Measurements from ENCODE around the gene STXBP5L. TPM values are rescaled to one million over a fixed set of nuclear protein-coding genes. Genes with fewer than 3 reads are reported as not detected.
A peak's percentile ranks its signal among the peaks of the same experiment; 100 is the strongest.

Gene STXBP5L
- polyA plus RNA-seq, 2 of the 4 experiments (the other 2 are of a cell fraction): 0.08 TPM; not detected in 1

DNA sequence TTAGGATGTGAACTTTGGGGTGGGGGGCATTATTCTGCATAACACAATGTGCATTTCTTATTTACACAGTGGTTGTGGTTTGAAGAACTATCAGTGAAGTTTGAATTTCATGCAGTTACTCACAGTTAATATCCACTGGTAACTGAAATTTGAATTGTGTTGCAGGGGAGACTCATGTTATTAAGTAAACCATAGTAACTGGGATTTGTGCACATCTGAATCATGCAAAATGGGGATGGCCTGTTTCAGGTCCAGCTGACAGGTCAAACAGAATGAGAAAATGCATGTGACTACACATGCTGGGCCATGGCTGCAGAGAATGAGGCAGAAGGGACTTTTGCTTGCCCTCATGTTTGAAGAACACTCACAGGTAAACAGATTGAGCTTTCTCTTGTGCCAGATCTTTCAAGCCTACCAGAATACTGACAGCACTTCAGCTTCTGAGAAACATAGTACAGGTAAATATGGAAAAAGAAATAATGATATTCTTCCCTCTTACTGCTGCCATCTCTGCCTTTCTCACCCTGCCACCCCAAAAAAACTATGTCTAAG lies 522.7 kb downstream of the STXBP5L start:
- ATAC-seq (no peak), FAIRE-seq (no peak), DNase-seq (ENCODE audit: low read depth in 1 of 2, low spot score in 1 of 2) (no peak)
- H3K27ac ChIP-seq: no peak overlapping the region
- H3K9me3 ChIP-seq: no peaks in the 10 kb centered on the region
- ChIA-PET POLR2A (no interaction called here), CTCF (no interaction called here)
- no peak overlapping the region for H3K4me3 ChIP-seq
- TF ChIP-seq, protein P1, sequence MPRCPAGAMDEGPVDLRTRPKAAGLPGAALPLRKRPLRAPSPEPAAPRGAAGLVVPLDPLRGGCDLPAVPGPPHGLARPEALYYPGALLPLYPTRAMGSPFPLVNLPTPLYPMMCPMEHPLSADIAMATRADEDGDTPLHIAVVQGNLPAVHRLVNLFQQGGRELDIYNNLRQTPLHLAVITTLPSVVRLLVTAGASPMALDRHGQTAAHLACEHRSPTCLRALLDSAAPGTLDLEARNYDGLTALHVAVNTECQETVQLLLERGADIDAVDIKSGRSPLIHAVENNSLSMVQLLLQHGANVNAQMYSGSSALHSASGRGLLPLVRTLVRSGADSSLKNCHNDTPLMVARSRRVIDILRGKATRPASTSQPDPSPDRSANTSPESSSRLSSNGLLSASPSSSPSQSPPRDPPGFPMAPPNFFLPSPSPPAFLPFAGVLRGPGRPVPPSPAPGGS (IDR thresholded peaks at IDR 0.05): no peak
- TF ChIP-seq CBX2 (IDR thresholded peaks at IDR 0.05; ENCODE audit: borderline replicate concordance, low read depth) (no peak), FOSL2 (IDR thresholded peaks at IDR 0.05) (no peak), FOSL2 (CRISPR knock-in tag; IDR thresholded peaks at IDR 0.05) (no peak), FOSB (CRISPR knock-in tag; IDR thresholded peaks at IDR 0.05) (no peak), NFE2L2 (conservative IDR thresholded peaks at IDR 0.05; ENCODE audit: low read length) (no peak)
- TF ChIP-seq, protein P2, sequence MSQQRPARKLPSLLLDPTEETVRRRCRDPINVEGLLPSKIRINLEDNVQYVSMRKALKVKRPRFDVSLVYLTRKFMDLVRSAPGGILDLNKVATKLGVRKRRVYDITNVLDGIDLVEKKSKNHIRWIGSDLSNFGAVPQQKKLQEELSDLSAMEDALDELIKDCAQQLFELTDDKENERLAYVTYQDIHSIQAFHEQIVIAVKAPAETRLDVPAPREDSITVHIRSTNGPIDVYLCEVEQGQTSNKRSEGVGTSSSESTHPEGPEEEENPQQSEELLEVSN (IDR thresholded peaks at IDR 0.05; ENCODE audit: borderline replicate concordance, low read depth): no peak
- TF ChIP-seq, protein P3, sequence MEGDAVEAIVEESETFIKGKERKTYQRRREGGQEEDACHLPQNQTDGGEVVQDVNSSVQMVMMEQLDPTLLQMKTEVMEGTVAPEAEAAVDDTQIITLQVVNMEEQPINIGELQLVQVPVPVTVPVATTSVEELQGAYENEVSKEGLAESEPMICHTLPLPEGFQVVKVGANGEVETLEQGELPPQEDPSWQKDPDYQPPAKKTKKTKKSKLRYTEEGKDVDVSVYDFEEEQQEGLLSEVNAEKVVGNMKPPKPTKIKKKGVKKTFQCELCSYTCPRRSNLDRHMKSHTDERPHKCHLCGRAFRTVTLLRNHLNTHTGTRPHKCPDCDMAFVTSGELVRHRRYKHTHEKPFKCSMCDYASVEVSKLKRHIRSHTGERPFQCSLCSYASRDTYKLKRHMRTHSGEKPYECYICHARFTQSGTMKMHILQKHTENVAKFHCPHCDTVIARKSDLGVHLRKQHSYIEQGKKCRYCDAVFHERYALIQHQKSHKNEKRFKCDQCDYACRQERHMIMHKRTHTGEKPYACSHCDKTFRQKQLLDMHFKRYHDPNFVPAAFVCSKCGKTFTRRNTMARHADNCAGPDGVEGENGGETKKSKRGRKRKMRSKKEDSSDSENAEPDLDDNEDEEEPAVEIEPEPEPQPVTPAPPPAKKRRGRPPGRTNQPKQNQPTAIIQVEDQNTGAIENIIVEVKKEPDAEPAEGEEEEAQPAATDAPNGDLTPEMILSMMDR (IDR thresholded peaks at IDR 0.05): no peak
- TF ChIP-seq, protein P4, sequence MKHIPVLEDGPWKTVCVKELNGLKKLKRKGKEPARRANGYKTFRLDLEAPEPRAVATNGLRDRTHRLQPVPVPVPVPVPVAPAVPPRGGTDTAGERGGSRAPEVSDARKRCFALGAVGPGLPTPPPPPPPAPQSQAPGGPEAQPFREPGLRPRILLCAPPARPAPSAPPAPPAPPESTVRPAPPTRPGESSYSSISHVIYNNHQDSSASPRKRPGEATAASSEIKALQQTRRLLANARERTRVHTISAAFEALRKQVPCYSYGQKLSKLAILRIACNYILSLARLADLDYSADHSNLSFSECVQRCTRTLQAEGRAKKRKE (CRISPR knock-in tag; IDR thresholded peaks at IDR 0.05; ENCODE audit: low read depth): no peak
- H3K4me1 ChIP-seq: no peaks in the 10 kb centered on the region
- no peak overlapping the region for H3K4me2 ChIP-seq

DNA sequence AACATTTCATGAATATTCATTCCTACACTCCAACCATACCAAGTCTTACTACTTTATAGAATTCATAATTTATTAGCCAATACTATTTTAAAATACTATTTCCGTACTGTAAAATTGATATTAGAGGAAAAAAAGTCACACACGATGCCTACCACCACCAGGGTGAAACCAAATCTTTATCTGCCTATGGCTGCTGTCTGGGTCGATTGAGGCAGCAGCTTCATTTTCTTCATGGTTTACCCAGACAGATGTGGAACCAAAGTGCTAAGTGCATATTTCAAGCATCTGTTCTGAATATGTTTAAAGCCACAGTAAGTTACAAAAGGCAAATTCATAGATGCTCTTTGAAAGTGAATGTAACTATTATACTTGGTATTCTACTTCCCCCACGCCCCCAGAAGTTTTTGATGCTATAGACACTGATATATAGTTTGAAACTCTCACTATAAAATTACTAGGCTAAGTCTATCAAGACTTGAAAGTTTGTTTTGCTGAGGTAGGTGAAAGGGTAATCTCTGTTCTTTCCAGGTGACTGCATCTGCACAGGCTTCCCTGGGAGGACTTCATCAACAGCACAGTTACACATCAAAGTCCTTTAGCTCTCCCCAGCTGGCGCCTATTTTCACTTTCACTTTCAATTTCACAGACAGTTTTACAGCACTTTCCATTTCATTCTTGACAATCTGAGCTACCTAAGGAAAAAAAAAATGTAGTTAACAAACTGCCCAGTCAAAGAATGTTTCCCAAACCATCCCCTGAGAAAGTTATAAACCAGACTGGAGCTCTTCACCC lies 523.9 kb downstream of the STXBP5L start:
- H3K4me3 ChIP-seq: no peak overlapping the region
- no peak for TF ChIP-seq EP300 (IDR thresholded peaks at IDR 0.05)
- TF ChIP-seq PHF8 (IDR thresholded peaks at IDR 0.05; ENCODE audit: borderline replicate concordance, low read depth): no peak
- no peak for TF ChIP-seq CBX8 (IDR thresholded peaks at IDR 0.05)
- TF ChIP-seq FOSB (CRISPR knock-in tag; IDR thresholded peaks at IDR 0.05): no peak
- TF ChIP-seq ESRRA (IDR thresholded peaks at IDR 0.05; ENCODE audit: borderline replicate concordance, low read length): no peak
- no peak for TF ChIP-seq POLR2AphosphoS2 (conservative IDR thresholded peaks at IDR 0.05; ENCODE audit: low read length)
- FAIRE-seq (no peak), ATAC-seq (no peak), DNase-seq (ENCODE audit: low read depth in 1 of 2, low spot score in 1 of 2) (no peak)
- H3K4me1 ChIP-seq: no peaks in the 10 kb centered on the region
- POLR2A ChIA-PET: no interaction called here
- WGBS (ENCODE audit: missing lambda C conversion rate): 82% methylated on average over 5 of the region's 5 CpGs
- no peaks in the 10 kb centered on the region for H3K9me3 ChIP-seq
- H3K27ac ChIP-seq: no peak overlapping the region
- CTCF ChIA-PET: interaction anchor here (0.6 kb wide), 1 partner anchor 1528 kb away, joined by 3 read pairs; no protein-coding TSS in a partner anchor
- H3K4me2 ChIP-seq: 0 out of 3 replicates have a peak overlapping the region, but pooled peaks have one; percentile 4

DNA sequence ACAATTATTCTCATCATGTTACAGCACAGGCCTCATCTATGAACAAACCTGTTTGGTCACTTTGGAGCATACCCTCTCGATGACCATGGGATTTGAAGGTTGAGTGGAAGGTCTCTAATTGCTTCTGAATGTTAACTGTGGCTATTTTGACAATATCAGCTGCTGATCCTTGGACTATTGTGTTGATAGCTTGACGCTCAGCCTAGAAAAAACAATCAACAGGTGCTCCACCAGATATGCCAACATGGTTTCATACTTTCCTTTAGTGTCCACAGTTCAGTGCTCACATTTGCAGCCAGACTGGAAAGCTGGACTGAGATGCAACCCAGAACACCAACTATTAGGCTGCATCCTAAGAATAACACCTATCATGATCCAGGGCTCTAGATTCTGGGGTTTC lies 528.1 kb downstream of the STXBP5L start:
- Histone ChIP-seq H3K4me2 (no peak overlapping the region), H3K9me3 (no peaks in the 10 kb centered on the region), H3K4me3 (no peak overlapping the region), H3K4me1 (no peaks in the 10 kb centered on the region), H3K27ac (no peak overlapping the region)
- TF ChIP-seq EHMT2 (IDR thresholded peaks at IDR 0.05; ENCODE audit: low read depth) (no peak), HOXA7 (CRISPR knock-in tag; IDR thresholded peaks at IDR 0.05) (no peak), FOSB (CRISPR knock-in tag; IDR thresholded peaks at IDR 0.05) (no peak), ZFP36 (IDR thresholded peaks at IDR 0.05; ENCODE audit: borderline replicate concordance, partially characterized antibody) (no peak), EHF (CRISPR knock-in tag; IDR thresholded peaks at IDR 0.05) (no peak)
- no peak for FAIRE-seq
- WGBS (ENCODE audit: missing lambda C conversion rate): 93% methylated on average over 2 of the region's 2 CpGs
- ChIA-PET POLR2A (no interaction called here), CTCF (no interaction called here)
- ATAC-seq: no peak
- no peak for DNase-seq (ENCODE audit: low read depth in 1 of 2, low spot score in 1 of 2)
